ENCODE results near the gene IDH1.

DNA sequence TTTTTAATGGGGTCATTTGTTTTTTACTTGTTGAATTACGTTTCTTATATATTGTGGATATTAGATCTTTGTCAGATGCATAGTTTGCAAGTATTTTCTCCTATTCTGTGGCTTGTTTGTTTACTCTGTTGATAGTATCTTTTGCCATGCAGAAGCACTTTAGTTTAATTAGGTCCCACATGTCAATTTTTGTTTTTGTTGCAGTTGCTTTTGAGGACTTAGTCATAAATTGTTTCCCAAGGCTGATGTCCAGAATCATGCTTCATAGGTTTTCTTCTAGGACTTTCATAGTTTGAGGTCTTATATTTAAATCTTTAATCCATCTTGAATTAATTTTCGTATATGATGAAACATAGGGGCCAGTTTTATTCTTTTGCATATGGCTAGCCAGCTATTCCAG, 24.4 kb upstream of the IDH1 start:
- TF ChIP-seq, protein P1, sequence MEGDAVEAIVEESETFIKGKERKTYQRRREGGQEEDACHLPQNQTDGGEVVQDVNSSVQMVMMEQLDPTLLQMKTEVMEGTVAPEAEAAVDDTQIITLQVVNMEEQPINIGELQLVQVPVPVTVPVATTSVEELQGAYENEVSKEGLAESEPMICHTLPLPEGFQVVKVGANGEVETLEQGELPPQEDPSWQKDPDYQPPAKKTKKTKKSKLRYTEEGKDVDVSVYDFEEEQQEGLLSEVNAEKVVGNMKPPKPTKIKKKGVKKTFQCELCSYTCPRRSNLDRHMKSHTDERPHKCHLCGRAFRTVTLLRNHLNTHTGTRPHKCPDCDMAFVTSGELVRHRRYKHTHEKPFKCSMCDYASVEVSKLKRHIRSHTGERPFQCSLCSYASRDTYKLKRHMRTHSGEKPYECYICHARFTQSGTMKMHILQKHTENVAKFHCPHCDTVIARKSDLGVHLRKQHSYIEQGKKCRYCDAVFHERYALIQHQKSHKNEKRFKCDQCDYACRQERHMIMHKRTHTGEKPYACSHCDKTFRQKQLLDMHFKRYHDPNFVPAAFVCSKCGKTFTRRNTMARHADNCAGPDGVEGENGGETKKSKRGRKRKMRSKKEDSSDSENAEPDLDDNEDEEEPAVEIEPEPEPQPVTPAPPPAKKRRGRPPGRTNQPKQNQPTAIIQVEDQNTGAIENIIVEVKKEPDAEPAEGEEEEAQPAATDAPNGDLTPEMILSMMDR (conservative IDR thresholded peaks at IDR 0.05; ENCODE audit: low read depth, low read length) = no peak
- no peak for TF ChIP-seq RAD21 (IDR thresholded peaks at IDR 0.05; ENCODE audit: low read length)

All from IMR-90 (cell line).